Karpas-422 (cell line): ENCODE data around the gene BLZF1. TPM values are rescaled to one million over a fixed set of nuclear protein-coding genes. Genes with fewer than 3 reads are reported as not detected.
"Not testable (repeated sequence)": the region's sequence is repeated elsewhere in the genome, so short reads cannot be mapped to it uniquely, and the experiment has no call there.

Source experiments
- DNase-seq: peaks from one replicate; pipeline ENCODE4 v3.0.0-alpha.2; 2015
- H2AFZ ChIP-seq: fragments of 200-600 bp; sonication (generic); 2 replicates; pipeline ENCODE4 v1.6.1; 2014; ENCODE audit warnings: antibody characterized with exemption, low read length, mixed read lengths
- H3K27ac ChIP-seq: fragments of 200-600 bp; sonication (generic); 2 replicates; pipeline ENCODE4 v1.5.1; 2014; ENCODE audit warnings: mild to moderate bottlenecking, low read length, moderate library complexity
- H3K27me3 ChIP-seq: fragments of 200-600 bp; sonication (generic); 2 replicates; pipeline ENCODE4 v1.6.1; 2014; ENCODE audit warnings: low read length, mixed read lengths
- H3K36me3 ChIP-seq: fragments of 200-600 bp; sonication (generic); 2 replicates; pipeline ENCODE4 v1.6.1; 2014; ENCODE audit warnings: low read length, mixed read lengths; ENCODE audit not compliant: insufficient read depth
- H3K4me1 ChIP-seq: fragments of 200-600 bp; sonication (generic); 2 replicates; pipeline ENCODE4 v1.6.1; 2014; ENCODE audit warnings: mild to moderate bottlenecking, low read length, mixed read lengths
- H3K4me2 ChIP-seq: fragments of 200-600 bp; sonication (generic); 2 replicates; pipeline ENCODE4 v1.6.1; 2014; ENCODE audit warnings: low read length, low read depth, mild to moderate bottlenecking; ENCODE audit not compliant: poor library complexity, severe bottlenecking
- H3K4me3 ChIP-seq: fragments of 200-600 bp; sonication (generic); 2 replicates; pipeline ENCODE4 v1.5.1; 2014; ENCODE audit warnings: mild to moderate bottlenecking, antibody characterized with exemption, low read length, mixed read lengths
- H3K79me2 ChIP-seq: fragments of 200-600 bp; sonication (generic); 2 replicates; pipeline ENCODE4 v1.6.1; 2014; ENCODE audit warnings: mild to moderate bottlenecking, low read length, mixed read lengths
- H3K9ac ChIP-seq: fragments of 200-600 bp; sonication (generic); 2 replicates; pipeline ENCODE4 v1.6.0; 2014; ENCODE audit warnings: low read length
- H3K9me2 ChIP-seq: fragments of 200-600 bp; sonication (generic), shearing (Covaris generic); replicated peaks from 2 replicates; pipeline ENCODE4 v1.6.0; 2014; ENCODE audit warnings: mild to moderate bottlenecking, low read length, moderate library complexity; ENCODE audit not compliant: insufficient read depth
- H3K9me3 ChIP-seq: fragments of 300-700, 200-600 bp; sonication (generic); 2 replicates; pipeline ENCODE4 v1.6.1; 2014; ENCODE audit warnings: low read length, mixed read lengths
- H4K20me1 ChIP-seq: fragments of 200-600 bp; sonication (generic); 2 replicates; pipeline ENCODE4 v1.6.1; 2014; ENCODE audit warnings: mild to moderate bottlenecking, antibody characterized with exemption, low read length, low read depth; ENCODE audit not compliant: insufficient read depth
- total RNA-seq: library from RNA; depleted of rRNA; stranded (reverse); fragments of >200 nt; shearing (Covaris generic); gene quantifications from 2 replicates; pipeline ENCODE4 v1.2.3, GENCODE V29; 2014; ENCODE audit warnings: low replicate concordance

Gene BLZF1
- total RNA-seq, 1 experiment from 2014 or later: 23.4 TPM

DNA sequence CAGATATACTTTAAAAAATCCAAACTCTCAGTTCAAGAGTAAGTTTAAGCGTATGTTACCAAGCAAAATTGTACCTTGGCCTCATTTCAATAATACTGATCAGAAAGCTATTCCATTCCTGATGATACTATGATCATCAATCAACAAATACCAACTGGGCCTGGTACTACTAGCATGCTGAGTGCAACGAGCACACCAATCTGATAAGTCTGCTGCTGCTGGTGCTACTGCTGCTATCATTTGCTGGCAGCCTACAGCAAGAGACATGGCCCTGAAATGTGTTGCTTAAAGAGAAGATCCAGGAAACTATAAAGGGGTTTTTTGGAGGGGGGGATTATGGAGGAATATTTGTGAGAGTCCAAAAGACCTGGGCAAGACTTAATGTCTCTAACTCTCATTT, 40.1 kb upstream of the BLZF1 start:
- Histone ChIP-seq H3K27ac (no peak overlapping the region), H4K20me1 (0 out of 2 replicates have a peak, but pooled peaks cover 8% of the 10 kb centered on the region), H3K9ac (no peak overlapping the region), H2AFZ (no peak overlapping the region), H3K36me3 (no peaks in the 10 kb centered on the region), H3K9me3 (peaks cover 6% of the 10 kb centered on the region), H3K4me3 (no peak overlapping the region), H3K27me3 (no peaks in the 10 kb centered on the region), H3K4me1 (no peaks in the 10 kb centered on the region), H3K9me2 (no peaks in the 10 kb centered on the region), H3K4me2 (no peak overlapping the region), H3K79me2 (no peaks in the 10 kb centered on the region)
- no peak for DNase-seq

GRCh38 chr1:169329383-169329782, 38.6 kb upstream of the BLZF1 start:
- Histone ChIP-seq H3K9me2 (no peaks in the 10 kb centered on the region), H3K4me2 (no peak overlapping the region), H3K4me3 (no peak overlapping the region), H3K27ac (no peak overlapping the region), H3K27me3 (no peaks in the 10 kb centered on the region), H2AFZ (no peak overlapping the region), H4K20me1 (0 out of 2 replicates have a peak, but pooled peaks cover 8% of the 10 kb centered on the region), H3K9me3 (peaks cover 6% of the 10 kb centered on the region), H3K9ac (no peak overlapping the region), H3K4me1 (no peaks in the 10 kb centered on the region), H3K36me3 (no peaks in the 10 kb centered on the region), H3K79me2 (no peaks in the 10 kb centered on the region)
- no peak for DNase-seq

GRCh38 chr1:169330927-169331326, 37.1 kb upstream of the BLZF1 start:
- Histone ChIP-seq H3K4me2 (no peak overlapping the region), H4K20me1 (0 out of 2 replicates have a peak, but pooled peaks cover 8% of the 10 kb centered on the region), H3K27me3 (no peaks in the 10 kb centered on the region), H3K9me2 (no peaks in the 10 kb centered on the region), H3K9me3 (peaks cover 6% of the 10 kb centered on the region), H3K79me2 (no peaks in the 10 kb centered on the region), H3K36me3 (no peaks in the 10 kb centered on the region), H3K9ac (no peak overlapping the region), H3K4me3 (no peak overlapping the region), H2AFZ (no peak overlapping the region), H3K27ac (no peak overlapping the region), H3K4me1 (no peaks in the 10 kb centered on the region)
- no peak for DNase-seq

- H3K4me3 ChIP-seq, DNase-seq, H3K79me2 ChIP-seq, H3K4me2 ChIP-seq, H3K9me2 ChIP-seq, H3K9me3 ChIP-seq, H3K27ac ChIP-seq, H3K36me3 ChIP-seq, H2AFZ ChIP-seq, H3K4me1 ChIP-seq, H3K9ac ChIP-seq, H4K20me1 ChIP-seq, H3K27me3 ChIP-seq: not testable (repeated sequence)
Observed at GRCh38 chr1:169334727-169335126, 33.3 kb upstream of the BLZF1 start.

GRCh38 chr1:169336947-169337715, 30.9 kb upstream of the BLZF1 start:
- not testable (repeated sequence) for H3K4me1 ChIP-seq, H3K4me3 ChIP-seq, H3K9me3 ChIP-seq, H3K27ac ChIP-seq, H3K4me2 ChIP-seq, H3K9me2 ChIP-seq, H2AFZ ChIP-seq, H3K36me3 ChIP-seq, DNase-seq, H3K79me2 ChIP-seq, H3K9ac ChIP-seq, H4K20me1 ChIP-seq, H3K27me3 ChIP-seq

GRCh38 chr1:169338617-169339016, 29.4 kb upstream of the BLZF1 start:
- Histone ChIP-seq H3K4me2 (no peak overlapping the region), H3K9ac (no peak overlapping the region), H3K9me3 (no peaks in the 10 kb centered on the region), H3K36me3 (no peaks in the 10 kb centered on the region), H2AFZ (no peak overlapping the region), H4K20me1 (no peaks in the 10 kb centered on the region), H3K9me2 (no peaks in the 10 kb centered on the region), H3K4me1 (peaks cover 6% of the 10 kb centered on the region), H3K79me2 (no peaks in the 10 kb centered on the region), H3K4me3 (no peak overlapping the region), H3K27me3 (no peaks in the 10 kb centered on the region), H3K27ac (no peak overlapping the region)
- DNase-seq: no peak

DNA sequence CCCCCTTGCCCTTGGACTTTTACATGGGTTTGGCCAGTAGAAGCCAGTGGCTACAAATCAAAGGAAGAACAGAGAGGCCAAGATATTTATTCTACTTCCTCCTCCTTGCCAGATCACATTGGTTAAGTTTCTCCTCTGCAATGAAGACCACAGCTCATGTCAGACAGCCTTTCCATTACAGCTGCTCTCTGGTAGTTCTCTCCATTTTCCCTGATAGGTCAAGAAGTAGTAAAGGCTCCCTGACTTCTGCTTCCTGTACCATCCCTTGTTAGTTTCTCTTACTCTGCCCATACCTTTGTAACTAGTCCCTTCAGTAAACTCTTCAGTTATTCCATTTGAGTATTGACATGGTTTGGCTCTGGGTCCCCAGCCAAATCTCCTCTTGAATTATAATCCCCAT, 28.2 kb upstream of the BLZF1 start:
- H3K4me1 ChIP-seq: peaks cover 6% of the 10 kb centered on the region
- H3K9ac ChIP-seq: no peak overlapping the region
- no peaks in the 10 kb centered on the region for H3K9me2 ChIP-seq
- no peak overlapping the region for H2AFZ ChIP-seq
- no peaks in the 10 kb centered on the region for H3K27me3 ChIP-seq
- no peaks in the 10 kb centered on the region for H3K9me3 ChIP-seq
- no peak overlapping the region for H3K4me2 ChIP-seq
- no peaks in the 10 kb centered on the region for H3K36me3 ChIP-seq
- no peaks in the 10 kb centered on the region for H3K79me2 ChIP-seq
- no peak for DNase-seq
- H4K20me1 ChIP-seq: no peaks in the 10 kb centered on the region
- no peak overlapping the region for H3K4me3 ChIP-seq
- H3K27ac ChIP-seq: no peak overlapping the region

- no peak overlapping the region for H3K4me2 ChIP-seq
- H3K9me2 ChIP-seq: no peaks in the 10 kb centered on the region
- no peak overlapping the region for H3K9ac ChIP-seq
- H3K4me3 ChIP-seq: no peak overlapping the region
- H3K36me3 ChIP-seq: no peaks in the 10 kb centered on the region
- no peaks in the 10 kb centered on the region for H3K27me3 ChIP-seq
- no peaks in the 10 kb centered on the region for H3K9me3 ChIP-seq
- H2AFZ ChIP-seq: no peak overlapping the region
- H4K20me1 ChIP-seq: 0 out of 2 replicates have a peak, but pooled peaks cover 2% of the 10 kb centered on the region
- peaks cover 6% of the 10 kb centered on the region for H3K4me1 ChIP-seq
- H3K27ac ChIP-seq: no peak overlapping the region
- no peaks in the 10 kb centered on the region for H3K79me2 ChIP-seq
- DNase-seq: no peak
Observed at GRCh38 chr1:169340882-169341281, 27.1 kb upstream of the BLZF1 start.
